NCI-H526 (cell line): Measurements from ENCODE around the gene KLF6.

Experiments
- DNase-seq, 2 experiments: peaks; one replicate each; lab custom pipeline; 2025; lab: John Stamatoyannopoulos, UW

The KLF6 gene

GRCh38 chr10:3774814-3775695 lies 10.0 kb downstream of the KLF6 start:
- no peak for DNase-seq

- no peak for DNase-seq
Observed at GRCh38 chr10:3774018-3774813, 10.8 kb downstream of the KLF6 start.

GRCh38 chr10:3773460-3774017 lies 11.5 kb downstream of the KLF6 start:
- DNase-seq = no peak

- no peak for DNase-seq
Observed at GRCh38 chr10:3772361-3773171, 12.4 kb downstream of the KLF6 start.

- DNase-seq = no peak
Observed at GRCh38 chr10:3770611-3771110, 14.3 kb downstream of the KLF6 start.

- DNase-seq = no peak
Observed at GRCh38 chr10:3769556-3769955, 15.5 kb downstream of the KLF6 start.

- peak in 1 of 2 experiments; percentile 16 for DNase-seq
Observed at GRCh38 chr10:3766046-3766756, 18.8 kb downstream of the KLF6 start.

- DNase-seq = no peak
Observed at GRCh38 chr10:3765146-3765545, 19.9 kb downstream of the KLF6 start.

GRCh38 chr10:3764626-3765112 lies 20.3 kb downstream of the KLF6 start:
- no peak for DNase-seq

- no peak for DNase-seq
Observed at GRCh38 chr10:3763852-3764625, 21.0 kb downstream of the KLF6 start.

- no peak for DNase-seq
Observed at GRCh38 chr10:3763035-3763456, 22.0 kb downstream of the KLF6 start.

GRCh38 chr10:3762309-3762708 lies 22.7 kb downstream of the KLF6 start:
- no peak for DNase-seq

GRCh38 chr10:3761904-3762303 lies 23.1 kb downstream of the KLF6 start:
- DNase-seq = no peak

- DNase-seq = peak in 1 of 2 experiments; percentile 5
Observed at GRCh38 chr10:3761021-3761686, 23.9 kb downstream of the KLF6 start.

- no peak for DNase-seq
Observed at GRCh38 chr10:3760083-3760482, 24.9 kb downstream of the KLF6 start.

GRCh38 chr10:3759397-3759796 lies 25.6 kb downstream of the KLF6 start:
- no peak for DNase-seq

- DNase-seq = no peak
Observed at GRCh38 chr10:3758491-3758970, 26.5 kb downstream of the KLF6 start.

GRCh38 chr10:3757638-3758490 lies 27.1 kb downstream of the KLF6 start:
- no peak for DNase-seq
